SH-SY5Y (cell line): ENCODE measurements around the gene GALNT13.

Experiments
- GATA2 ChIP-seq: IDR thresholded peaks from 2 replicates; pipeline ENCODE4 v1.6.1; 2011; ENCODE audit warnings: mild to moderate bottlenecking, low read depth, low read length
- GATA3 ChIP-seq: IDR thresholded peaks from 2 replicates; pipeline ENCODE4 v1.6.1; 2011; ENCODE audit warnings: low read depth, mild to moderate bottlenecking, low read length, moderate library complexity

DNA sequence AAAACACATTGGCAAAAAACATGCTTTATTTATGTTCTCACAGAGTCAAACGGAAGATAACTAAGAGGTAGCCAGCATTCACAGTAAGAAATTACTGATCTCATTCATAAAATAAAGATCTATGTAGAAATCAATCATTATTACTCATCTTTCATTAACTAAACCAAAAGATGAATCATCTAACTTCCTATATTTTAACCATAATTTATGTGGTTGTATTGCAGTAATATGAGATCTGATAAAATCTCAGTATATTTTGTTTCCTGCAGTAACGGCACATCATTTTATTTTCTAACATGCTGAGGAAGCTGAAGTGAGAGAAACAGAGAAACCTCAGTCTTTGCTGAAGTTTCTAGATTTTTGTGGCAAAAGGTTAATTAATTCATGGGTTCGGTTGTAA lies 375.8 kb downstream of the GALNT13 start:
- TF ChIP-seq GATA2 (no peak), GATA3 (no peak)
